Retinal pigment epithelial cell (primary cell): ENCODE measurements around the gene IFT81.

Experiments
- DNase-seq: peaks from one replicate; pipeline ENCODE4 v3.0.0-alpha.2; 2010; ENCODE audit warnings: low read depth
- H3K4me3 ChIP-seq: 2 replicates; pipeline ENCODE4 v1.5.1; 2011; ENCODE audit warnings: mild to moderate bottlenecking, low read length, control low read depth, moderate library complexity
- TF ChIP-seq, protein P1 (sequence below): conservative IDR thresholded peaks from 2 replicates; pipeline ENCODE4 v1.5.1; 2011; ENCODE audit warnings: low read depth, low read length, control low read depth, inconsistent platforms

Gene IFT81

DNA sequence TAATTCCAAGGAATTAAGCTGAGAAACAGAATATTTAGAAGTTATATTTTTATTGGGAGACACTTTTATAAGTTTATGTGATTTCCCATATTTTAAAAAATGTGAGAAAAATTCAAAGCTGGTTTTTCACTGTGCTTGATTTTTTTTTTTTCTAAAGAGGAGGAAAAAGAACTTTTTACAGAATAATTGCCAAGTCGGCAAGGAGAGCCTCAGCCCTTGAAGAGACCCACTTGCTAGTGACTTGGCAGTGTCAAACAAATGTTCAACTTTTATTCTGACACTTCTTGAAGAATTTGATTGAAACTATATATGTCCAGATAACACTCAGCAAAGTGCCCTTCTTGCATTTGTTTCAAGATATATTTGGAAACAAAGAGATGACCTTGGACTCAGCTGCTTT, 104.6 kb downstream of the IFT81 start:
- H3K4me3 ChIP-seq, result no peak overlapping the region
- TF ChIP-seq, protein P1, sequence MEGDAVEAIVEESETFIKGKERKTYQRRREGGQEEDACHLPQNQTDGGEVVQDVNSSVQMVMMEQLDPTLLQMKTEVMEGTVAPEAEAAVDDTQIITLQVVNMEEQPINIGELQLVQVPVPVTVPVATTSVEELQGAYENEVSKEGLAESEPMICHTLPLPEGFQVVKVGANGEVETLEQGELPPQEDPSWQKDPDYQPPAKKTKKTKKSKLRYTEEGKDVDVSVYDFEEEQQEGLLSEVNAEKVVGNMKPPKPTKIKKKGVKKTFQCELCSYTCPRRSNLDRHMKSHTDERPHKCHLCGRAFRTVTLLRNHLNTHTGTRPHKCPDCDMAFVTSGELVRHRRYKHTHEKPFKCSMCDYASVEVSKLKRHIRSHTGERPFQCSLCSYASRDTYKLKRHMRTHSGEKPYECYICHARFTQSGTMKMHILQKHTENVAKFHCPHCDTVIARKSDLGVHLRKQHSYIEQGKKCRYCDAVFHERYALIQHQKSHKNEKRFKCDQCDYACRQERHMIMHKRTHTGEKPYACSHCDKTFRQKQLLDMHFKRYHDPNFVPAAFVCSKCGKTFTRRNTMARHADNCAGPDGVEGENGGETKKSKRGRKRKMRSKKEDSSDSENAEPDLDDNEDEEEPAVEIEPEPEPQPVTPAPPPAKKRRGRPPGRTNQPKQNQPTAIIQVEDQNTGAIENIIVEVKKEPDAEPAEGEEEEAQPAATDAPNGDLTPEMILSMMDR, result no peak
- no peak for DNase-seq

DNA sequence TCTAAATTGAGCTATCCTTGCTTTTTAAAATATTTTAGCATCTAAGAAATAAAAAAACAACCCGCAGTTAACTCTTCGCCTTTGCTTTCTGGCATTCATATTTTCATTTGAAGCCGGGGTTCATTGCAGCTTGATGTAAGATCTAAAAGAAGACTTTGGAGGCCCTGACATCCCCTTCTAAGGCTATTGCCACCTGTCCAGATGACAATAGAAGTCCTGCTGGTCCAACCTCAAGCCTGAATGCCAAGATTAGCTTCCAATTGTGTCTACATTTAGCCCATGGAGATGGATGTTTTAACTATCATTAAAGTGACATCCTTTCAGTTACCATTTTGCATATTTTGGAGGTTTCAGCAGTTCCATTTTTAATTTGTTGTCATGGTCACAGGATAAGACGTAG, 105.3 kb downstream of the IFT81 start:
- H3K4me3 ChIP-seq, result no peak overlapping the region
- DNase-seq, result no peak
- TF ChIP-seq, protein P1, result no peak

DNA sequence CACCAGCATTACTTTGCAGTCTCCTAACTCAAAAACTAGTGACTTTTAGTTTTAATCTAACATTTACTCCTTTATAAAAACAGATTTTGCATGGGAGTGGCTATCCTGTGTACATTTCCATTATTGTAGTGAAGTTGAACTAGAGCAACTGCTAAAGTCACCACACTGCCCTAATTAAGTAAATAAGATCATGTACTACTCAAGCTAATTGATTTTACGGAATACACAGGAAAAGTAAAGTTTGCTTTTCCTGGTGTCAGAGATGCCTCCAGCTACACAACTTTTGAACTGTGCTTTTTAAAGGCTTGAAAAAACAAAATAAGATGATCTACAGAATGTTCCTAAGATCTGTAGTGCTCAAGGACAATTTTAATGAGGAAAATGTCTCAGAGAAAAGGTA, 106.5 kb downstream of the IFT81 start:
- TF ChIP-seq, protein P1, result no peak
- H3K4me3 ChIP-seq, result no peak overlapping the region
- DNase-seq, result no peak

DNA sequence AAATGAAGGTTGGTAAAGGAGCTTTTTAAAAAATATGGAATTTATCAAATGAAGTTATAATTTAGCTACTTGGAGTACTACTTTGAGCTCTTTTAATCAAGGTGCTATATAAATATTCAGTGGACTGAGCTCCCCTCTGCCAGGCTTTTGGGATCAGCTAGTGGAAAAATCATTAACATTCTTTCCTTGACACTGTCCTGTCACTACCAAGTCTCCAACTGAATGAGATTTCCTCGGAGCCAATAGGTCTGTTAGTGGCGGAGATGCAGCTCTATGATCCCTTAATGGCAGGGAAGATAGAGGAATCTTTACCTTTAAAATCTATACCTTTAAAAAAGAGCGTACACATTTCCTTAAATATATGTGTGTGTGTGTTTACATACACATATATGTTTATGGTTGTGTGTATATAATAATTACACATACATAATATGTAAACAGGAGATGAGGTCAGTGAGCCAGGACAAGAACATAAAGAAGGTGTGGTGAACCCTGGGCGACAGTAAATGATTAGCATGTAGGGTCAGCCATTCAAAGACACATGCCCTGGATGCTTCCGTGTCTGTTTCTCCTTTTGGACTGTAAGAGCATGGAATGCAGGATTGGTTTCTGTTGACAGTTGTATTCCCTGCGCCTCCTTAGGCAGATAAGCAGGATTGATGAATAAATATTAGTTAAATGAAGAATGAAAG, 109.2 kb downstream of the IFT81 start:
- DNase-seq, result no peak
- TF ChIP-seq, protein P1, result no peak
- H3K4me3 ChIP-seq, result no peak overlapping the region

DNA sequence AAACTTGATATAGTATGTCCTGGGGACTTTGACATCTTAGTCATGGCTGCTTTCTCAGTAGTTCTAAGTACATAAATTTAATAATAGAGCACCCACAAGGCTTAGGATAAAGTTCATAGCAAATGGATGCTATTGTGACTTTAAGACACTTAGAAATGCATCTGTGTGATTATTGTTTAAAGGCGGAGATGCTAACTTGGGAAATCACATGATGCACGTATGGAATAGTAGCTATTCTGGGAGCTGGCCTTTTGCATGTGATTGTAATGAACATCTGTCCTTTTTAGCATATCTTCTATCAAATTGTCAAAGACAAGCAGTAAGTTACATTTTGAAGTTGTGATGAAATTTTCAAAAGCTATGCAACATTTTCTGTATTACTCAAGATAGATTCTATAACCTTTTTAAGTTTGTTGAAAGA, 110.2 kb downstream of the IFT81 start:
- TF ChIP-seq, protein P1, result no peak
- DNase-seq, result no peak
- no peak overlapping the region for H3K4me3 ChIP-seq

DNA sequence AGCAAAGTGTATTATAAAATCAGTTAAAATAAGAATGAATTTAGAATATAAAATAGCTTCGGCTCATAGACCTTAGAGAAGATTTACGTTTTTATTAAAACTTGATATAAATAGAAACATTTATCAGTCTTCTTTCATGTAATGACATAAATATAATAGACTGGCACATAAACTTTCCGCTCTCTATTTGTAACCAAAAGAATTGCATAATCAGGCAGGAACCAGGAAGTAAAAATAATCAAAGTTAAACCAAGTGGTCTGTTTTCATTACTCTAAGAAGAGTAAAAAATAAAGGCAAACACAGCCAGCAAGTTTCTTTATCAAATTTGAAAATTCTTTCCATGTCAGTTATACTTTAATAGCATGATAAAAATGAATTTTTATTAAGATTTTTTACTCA, 110.6 kb downstream of the IFT81 start:
- DNase-seq, result no peak
- no peak overlapping the region for H3K4me3 ChIP-seq
- TF ChIP-seq, protein P1, result no peak

DNA sequence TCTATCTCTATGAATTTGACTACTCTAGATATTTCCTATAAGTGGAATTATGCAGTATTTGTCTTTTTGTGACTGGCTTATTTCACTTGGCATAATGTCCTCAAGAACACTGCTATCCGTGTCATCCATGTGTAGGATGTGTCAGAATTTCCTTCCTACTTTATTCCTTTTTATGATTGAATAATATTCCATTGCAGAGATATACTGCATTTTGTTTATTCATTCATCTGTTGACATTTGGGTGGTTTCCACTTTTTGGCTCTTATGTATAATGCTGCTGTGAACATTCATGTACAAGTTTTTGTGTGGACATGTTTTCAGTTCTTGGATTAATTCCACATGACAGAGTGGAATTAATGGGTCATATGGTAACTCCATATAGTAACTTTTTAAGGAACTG, 111.2 kb downstream of the IFT81 start:
- DNase-seq, result no peak
- TF ChIP-seq, protein P1, result no peak
- H3K4me3 ChIP-seq, result no peak overlapping the region
